OCI-LY7 (cell line): ENCODE results near the gene ZNF808. TPM values are rescaled to one million over a fixed set of nuclear protein-coding genes. Genes with fewer than 3 reads are reported as not detected.

Experiments
- small RNA-seq: library from RNA; depleted of rRNA; stranded (forward); fragments of <200 nt; gene quantifications from one replicate; pipeline ENCODE3, GENCODE V24; 2014
- total RNA-seq, 2 experiments: library from RNA; depleted of rRNA in 1 of 2; stranded (reverse); fragments of >200 nt in 1 of 2; shearing (Covaris generic) in 1 of 2; gene quantifications; 2 replicates each; pipeline ENCODE4 v1.2.3, GENCODE V29; 2014 to 2022

The ZNF808 gene
- total RNA-seq, 2 experiments from 2014 or later = 26.9 to 29.2 TPM

Small RNA genes lying within 50 kb of the gene (small RNA-seq; reads per million reads assigned to genes)
- gene RPL39P34 = not detected

Other genes with a start within 250 kb of the ZNF808 start
- gene ZNF480, start 230.5 kb upstream of the ZNF808 start, total RNA-seq (2014; rRNA removed; shearing (Covaris generic)) = 9.3 and 12.0 TPM in 2 replicates
- 15.5 and 16.0 TPM in 2 replicates for gene ZNF480, start 230.5 kb upstream of the ZNF808 start, total RNA-seq (2022)
- gene ZNF610, start 191.4 kb upstream of the ZNF808 start, total RNA-seq (2014; rRNA removed; shearing (Covaris generic)) = 0.13 and 0.54 TPM in 2 replicates
- 2.1 and 2.6 TPM in 2 replicates for gene ZNF610, start 191.4 kb upstream of the ZNF808 start, total RNA-seq (2022)
- gene ZNF880, start 157.7 kb upstream of the ZNF808 start, total RNA-seq (2014; rRNA removed; shearing (Covaris generic)) = 0.13 TPM in 1 of 2 replicates, not detected in the other
- 1.0 and 1.2 TPM in 2 replicates for gene ZNF880, start 157.7 kb upstream of the ZNF808 start, total RNA-seq (2022)
- gene ZNF528, start 129.8 kb upstream of the ZNF808 start, total RNA-seq (2014; rRNA removed; shearing (Covaris generic)) = 0.57 TPM in 1 of 2 replicates, not detected in the other
- gene ZNF528, start 129.8 kb upstream of the ZNF808 start, total RNA-seq (2022) = 0.27 TPM in 1 of 2 replicates, not detected in the other
- gene ZNF534, start 98.5 kb upstream of the ZNF808 start, total RNA-seq (2014; rRNA removed; shearing (Covaris generic)) = not detected in 2 replicates
- gene ZNF534, start 98.5 kb upstream of the ZNF808 start, total RNA-seq (2022) = not detected in 2 replicates
- gene ZNF578, start 74.1 kb upstream of the ZNF808 start, total RNA-seq (2014; rRNA removed; shearing (Covaris generic)) = not detected in 2 replicates
- not detected in 2 replicates for gene ZNF578, start 74.1 kb upstream of the ZNF808 start, total RNA-seq (2022)
- gene ZNF701, start 42.6 kb downstream of the ZNF808 start, total RNA-seq (2014; rRNA removed; shearing (Covaris generic)) = 18.0 and 18.1 TPM in 2 replicates
- 25.5 and 28.3 TPM in 2 replicates for gene ZNF701, start 42.6 kb downstream of the ZNF808 start, total RNA-seq (2022)
- 59.4 and 66.1 TPM in 2 replicates for gene ZNF83, start 110.7 kb downstream of the ZNF808 start, total RNA-seq (2014; rRNA removed; shearing (Covaris generic))
- gene ZNF83, start 110.7 kb downstream of the ZNF808 start, total RNA-seq (2022) = 47.2 and 66.8 TPM in 2 replicates
- gene ZNF611, start 207.4 kb downstream of the ZNF808 start, total RNA-seq (2014; rRNA removed; shearing (Covaris generic)) = 10.6 and 13.6 TPM in 2 replicates
- gene ZNF611, start 207.4 kb downstream of the ZNF808 start, total RNA-seq (2022) = 23.8 and 23.9 TPM in 2 replicates